SK-N-SH treated with all-trans-retinoic acid at 6 μM for 48 hours (cell line): Measurements from ENCODE around the gene IGFBP2.

Experiments
- ATAC-seq: fragments of 200-7000 bp; cut with Tn5 transposase; 3 replicates; pipeline ENCODE4 v1.9.1; 2020; ENCODE audit warnings: mild to moderate bottlenecking, moderate library complexity
- BACH2 ChIP-seq: fragments of 250-450 bp; sonication (Bioruptor Pico); IDR thresholded peaks from 2 replicates; pipeline ENCODE4 v1.9.0; 2021; ENCODE audit warnings: mild to moderate bottlenecking, borderline replicate concordance
- CSDC2 ChIP-seq: fragments of 250-450 bp; sonication (Bioruptor Pico); IDR thresholded peaks from 2 replicates; pipeline ENCODE4 v1.5.0; 2020; ENCODE audit warnings: mild to moderate bottlenecking, moderate library complexity
- ESRRG ChIP-seq: fragments of 250-450 bp; sonication (Bioruptor Pico); IDR thresholded peaks from 2 replicates; pipeline ENCODE4 v1.6.1; 2021; ENCODE audit warnings: mild to moderate bottlenecking
- GLIS3 ChIP-seq: fragments of 250-450 bp; sonication (Bioruptor Pico); IDR thresholded peaks from 2 replicates; pipeline ENCODE4 v1.5.0; 2020; ENCODE audit warnings: mild to moderate bottlenecking, moderate library complexity
- ISL1 ChIP-seq: fragments of 250-450 bp; sonication (Bioruptor Pico); IDR thresholded peaks from 2 replicates; pipeline ENCODE4 v2.1.2; 2022; ENCODE audit warnings: mild to moderate bottlenecking, moderate library complexity
- OSR1 ChIP-seq: fragments of 250-450 bp; sonication (Bioruptor Pico); IDR thresholded peaks from 2 replicates; pipeline ENCODE4 v1.8.0; 2022; ENCODE audit warnings: moderate library complexity, mild to moderate bottlenecking, inconsistent platforms
- SNAI2 ChIP-seq: fragments of 250-450 bp; sonication (Bioruptor Pico); IDR thresholded peaks from 2 replicates; pipeline ENCODE4 v1.5.0; 2020; ENCODE audit warnings: mild to moderate bottlenecking, moderate library complexity
- TCF4 ChIP-seq: fragments of 250-450 bp; sonication (Bioruptor Pico); IDR thresholded peaks from 2 replicates; pipeline ENCODE4 v1.8.0; 2021; ENCODE audit warnings: mild to moderate bottlenecking, moderate library complexity, borderline replicate concordance
- ZC3H10 ChIP-seq: fragments of 250-450 bp; sonication (Bioruptor Pico); IDR thresholded peaks from 2 replicates; pipeline ENCODE4 v1.5.1; 2021; ENCODE audit warnings: mild to moderate bottlenecking, moderate library complexity
- ZFP30 ChIP-seq: fragments of 450-650 bp; formaldehyde crosslinking; IDR thresholded peaks from 2 replicates; pipeline ENCODE4 v1.5.0; 2022; ENCODE audit warnings: mild to moderate bottlenecking, moderate library complexity
- TF ChIP-seq, protein P1 (sequence below): fragments of 250-450 bp; sonication (Bioruptor Pico); IDR thresholded peaks from 2 replicates; pipeline ENCODE4 v1.8.0; 2020; ENCODE audit warnings: mild to moderate bottlenecking, moderate library complexity, borderline replicate concordance
- TF ChIP-seq, protein P2 (sequence below): fragments of 250-450 bp; sonication (Bioruptor Pico); IDR thresholded peaks from 2 replicates; pipeline ENCODE4 v1.8.0; 2021; ENCODE audit warnings: low read depth, mild to moderate bottlenecking, moderate library complexity, borderline replicate concordance
- TF ChIP-seq, protein P3 (sequence below): fragments of 250-450 bp; sonication (Bioruptor Pico); IDR thresholded peaks from 2 replicates; pipeline ENCODE4 v1.5.1; 2021; ENCODE audit warnings: mild to moderate bottlenecking, moderate library complexity
- TF ChIP-seq, protein P4 (sequence below): fragments of 250-450 bp; sonication (Bioruptor Pico); IDR thresholded peaks from 2 replicates; pipeline ENCODE4 v1.5.1; 2020; ENCODE audit warnings: low read depth, mild to moderate bottlenecking, moderate library complexity
- TF ChIP-seq, protein P5 (sequence below): fragments of 250-450 bp; sonication (Bioruptor Pico); IDR thresholded peaks from 2 replicates; pipeline ENCODE4 v1.5.0; 2020; ENCODE audit warnings: mild to moderate bottlenecking, moderate library complexity

The IGFBP2 gene

DNA sequence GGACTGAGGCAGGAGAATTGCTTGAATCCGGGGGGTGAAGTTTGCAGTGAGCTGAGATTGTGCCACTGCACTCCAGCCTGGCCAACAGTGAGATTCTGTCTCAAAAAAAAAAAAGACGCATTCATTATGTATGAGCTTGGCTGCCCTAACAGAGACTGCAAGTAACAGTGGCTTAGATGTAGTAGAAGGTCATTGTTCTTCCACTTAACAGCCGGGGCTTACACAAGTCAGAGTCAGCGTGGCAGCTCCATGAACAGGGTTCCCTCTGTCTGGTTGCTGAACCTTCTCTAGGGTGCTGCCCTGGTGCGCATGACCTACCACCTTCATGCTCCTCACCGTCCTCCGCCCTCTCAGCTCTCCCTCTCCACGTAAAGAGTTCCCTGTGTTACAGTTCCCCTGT, 49.1 kb upstream of the IGFBP2 start:
- TF ChIP-seq, protein P1, sequence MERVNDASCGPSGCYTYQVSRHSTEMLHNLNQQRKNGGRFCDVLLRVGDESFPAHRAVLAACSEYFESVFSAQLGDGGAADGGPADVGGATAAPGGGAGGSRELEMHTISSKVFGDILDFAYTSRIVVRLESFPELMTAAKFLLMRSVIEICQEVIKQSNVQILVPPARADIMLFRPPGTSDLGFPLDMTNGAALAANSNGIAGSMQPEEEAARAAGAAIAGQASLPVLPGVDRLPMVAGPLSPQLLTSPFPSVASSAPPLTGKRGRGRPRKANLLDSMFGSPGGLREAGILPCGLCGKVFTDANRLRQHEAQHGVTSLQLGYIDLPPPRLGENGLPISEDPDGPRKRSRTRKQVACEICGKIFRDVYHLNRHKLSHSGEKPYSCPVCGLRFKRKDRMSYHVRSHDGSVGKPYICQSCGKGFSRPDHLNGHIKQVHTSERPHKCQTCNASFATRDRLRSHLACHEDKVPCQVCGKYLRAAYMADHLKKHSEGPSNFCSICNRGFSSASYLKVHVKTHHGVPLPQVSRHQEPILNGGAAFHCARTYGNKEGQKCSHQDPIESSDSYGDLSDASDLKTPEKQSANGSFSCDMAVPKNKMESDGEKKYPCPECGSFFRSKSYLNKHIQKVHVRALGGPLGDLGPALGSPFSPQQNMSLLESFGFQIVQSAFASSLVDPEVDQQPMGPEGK (CRISPR knock-in tag), result no peak
- TF ChIP-seq GLIS3 (CRISPR knock-in tag), result no peak
- no peak for TF ChIP-seq ZFP30 (CRISPR knock-in tag)
- no peak for TF ChIP-seq TCF4 (CRISPR knock-in tag)
- TF ChIP-seq, protein P2, sequence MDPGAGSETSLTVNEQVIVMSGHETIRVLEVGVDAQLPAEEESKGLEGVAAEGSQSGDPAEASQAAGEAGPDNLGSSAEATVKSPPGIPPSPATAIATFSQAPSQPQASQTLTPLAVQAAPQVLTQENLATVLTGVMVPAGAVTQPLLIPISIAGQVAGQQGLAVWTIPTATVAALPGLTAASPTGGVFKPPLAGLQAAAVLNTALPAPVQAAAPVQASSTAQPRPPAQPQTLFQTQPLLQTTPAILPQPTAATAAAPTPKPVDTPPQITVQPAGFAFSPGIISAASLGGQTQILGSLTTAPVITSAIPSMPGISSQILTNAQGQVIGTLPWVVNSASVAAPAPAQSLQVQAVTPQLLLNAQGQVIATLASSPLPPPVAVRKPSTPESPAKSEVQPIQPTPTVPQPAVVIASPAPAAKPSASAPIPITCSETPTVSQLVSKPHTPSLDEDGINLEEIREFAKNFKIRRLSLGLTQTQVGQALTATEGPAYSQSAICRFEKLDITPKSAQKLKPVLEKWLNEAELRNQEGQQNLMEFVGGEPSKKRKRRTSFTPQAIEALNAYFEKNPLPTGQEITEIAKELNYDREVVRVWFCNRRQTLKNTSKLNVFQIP (CRISPR knock-in tag), result no peak
- TF ChIP-seq ZC3H10 (CRISPR knock-in tag), result no peak
- no peak for TF ChIP-seq SNAI2 (CRISPR knock-in tag)
- no peak for TF ChIP-seq BACH2 (CRISPR knock-in tag)
- TF ChIP-seq OSR1, result no peak
- TF ChIP-seq, protein P3, sequence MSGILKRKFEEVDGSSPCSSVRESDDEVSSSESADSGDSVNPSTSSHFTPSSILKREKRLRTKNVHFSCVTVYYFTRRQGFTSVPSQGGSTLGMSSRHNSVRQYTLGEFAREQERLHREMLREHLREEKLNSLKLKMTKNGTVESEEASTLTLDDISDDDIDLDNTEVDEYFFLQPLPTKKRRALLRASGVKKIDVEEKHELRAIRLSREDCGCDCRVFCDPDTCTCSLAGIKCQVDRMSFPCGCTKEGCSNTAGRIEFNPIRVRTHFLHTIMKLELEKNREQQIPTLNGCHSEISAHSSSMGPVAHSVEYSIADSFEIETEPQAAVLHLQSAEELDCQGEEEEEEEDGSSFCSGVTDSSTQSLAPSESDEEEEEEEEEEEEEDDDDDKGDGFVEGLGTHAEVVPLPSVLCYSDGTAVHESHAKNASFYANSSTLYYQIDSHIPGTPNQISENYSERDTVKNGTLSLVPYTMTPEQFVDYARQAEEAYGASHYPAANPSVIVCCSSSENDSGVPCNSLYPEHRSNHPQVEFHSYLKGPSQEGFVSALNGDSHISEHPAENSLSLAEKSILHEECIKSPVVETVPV (CRISPR knock-in tag), result no peak
- no peak for TF ChIP-seq CSDC2 (CRISPR knock-in tag)
- TF ChIP-seq ISL1 (CRISPR knock-in tag), result no peak
- TF ChIP-seq ESRRG (CRISPR knock-in tag), result no peak
- TF ChIP-seq, protein P4, sequence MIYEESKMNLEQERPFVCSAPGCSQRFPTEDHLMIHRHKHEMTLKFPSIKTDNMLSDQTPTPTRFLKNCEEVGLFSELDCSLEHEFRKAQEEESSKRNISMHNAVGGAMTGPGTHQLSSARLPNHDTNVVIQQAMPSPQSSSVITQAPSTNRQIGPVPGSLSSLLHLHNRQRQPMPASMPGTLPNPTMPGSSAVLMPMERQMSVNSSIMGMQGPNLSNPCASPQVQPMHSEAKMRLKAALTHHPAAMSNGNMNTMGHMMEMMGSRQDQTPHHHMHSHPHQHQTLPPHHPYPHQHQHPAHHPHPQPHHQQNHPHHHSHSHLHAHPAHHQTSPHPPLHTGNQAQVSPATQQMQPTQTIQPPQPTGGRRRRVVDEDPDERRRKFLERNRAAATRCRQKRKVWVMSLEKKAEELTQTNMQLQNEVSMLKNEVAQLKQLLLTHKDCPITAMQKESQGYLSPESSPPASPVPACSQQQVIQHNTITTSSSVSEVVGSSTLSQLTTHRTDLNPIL, result no peak
- ATAC-seq, result no peak

DNA sequence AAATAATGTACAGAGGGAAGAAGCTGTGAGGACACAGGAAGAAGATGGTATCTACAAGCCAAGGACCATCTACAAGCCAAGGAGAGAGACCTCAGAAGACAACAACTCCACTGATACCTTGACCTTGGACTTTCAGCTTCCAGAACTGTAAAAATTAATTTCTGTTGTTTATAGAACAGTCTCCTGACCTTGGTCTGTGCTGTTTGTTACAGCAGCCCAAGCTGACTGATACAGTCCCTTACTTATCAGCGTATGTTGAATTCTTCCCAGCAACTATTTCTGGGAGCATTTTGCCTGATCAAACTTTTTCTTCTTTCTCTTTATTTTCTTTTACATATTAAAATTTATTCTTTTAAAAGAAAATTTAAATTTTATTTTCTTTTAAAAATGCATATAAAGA, 47.8 kb upstream of the IGFBP2 start:
- TF ChIP-seq, protein P5, sequence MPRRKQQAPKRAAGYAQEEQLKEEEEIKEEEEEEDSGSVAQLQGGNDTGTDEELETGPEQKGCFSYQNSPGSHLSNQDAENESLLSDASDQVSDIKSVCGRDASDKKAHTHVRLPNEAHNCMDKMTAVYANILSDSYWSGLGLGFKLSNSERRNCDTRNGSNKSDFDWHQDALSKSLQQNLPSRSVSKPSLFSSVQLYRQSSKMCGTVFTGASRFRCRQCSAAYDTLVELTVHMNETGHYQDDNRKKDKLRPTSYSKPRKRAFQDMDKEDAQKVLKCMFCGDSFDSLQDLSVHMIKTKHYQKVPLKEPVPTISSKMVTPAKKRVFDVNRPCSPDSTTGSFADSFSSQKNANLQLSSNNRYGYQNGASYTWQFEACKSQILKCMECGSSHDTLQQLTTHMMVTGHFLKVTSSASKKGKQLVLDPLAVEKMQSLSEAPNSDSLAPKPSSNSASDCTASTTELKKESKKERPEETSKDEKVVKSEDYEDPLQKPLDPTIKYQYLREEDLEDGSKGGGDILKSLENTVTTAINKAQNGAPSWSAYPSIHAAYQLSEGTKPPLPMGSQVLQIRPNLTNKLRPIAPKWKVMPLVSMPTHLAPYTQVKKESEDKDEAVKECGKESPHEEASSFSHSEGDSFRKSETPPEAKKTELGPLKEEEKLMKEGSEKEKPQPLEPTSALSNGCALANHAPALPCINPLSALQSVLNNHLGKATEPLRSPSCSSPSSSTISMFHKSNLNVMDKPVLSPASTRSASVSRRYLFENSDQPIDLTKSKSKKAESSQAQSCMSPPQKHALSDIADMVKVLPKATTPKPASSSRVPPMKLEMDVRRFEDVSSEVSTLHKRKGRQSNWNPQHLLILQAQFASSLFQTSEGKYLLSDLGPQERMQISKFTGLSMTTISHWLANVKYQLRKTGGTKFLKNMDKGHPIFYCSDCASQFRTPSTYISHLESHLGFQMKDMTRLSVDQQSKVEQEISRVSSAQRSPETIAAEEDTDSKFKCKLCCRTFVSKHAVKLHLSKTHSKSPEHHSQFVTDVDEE, result no peak
- TF ChIP-seq TCF4 (CRISPR knock-in tag) (no peak), ISL1 (CRISPR knock-in tag) (no peak), BACH2 (CRISPR knock-in tag) (no peak), SNAI2 (CRISPR knock-in tag) (no peak)
- TF ChIP-seq, protein P4, result no peak
- TF ChIP-seq, protein P3 (CRISPR knock-in tag), result no peak
- TF ChIP-seq, all 23 proteins: peak for 0
- no peak for ATAC-seq
